Ovary (tissue), 9 donors: ENCODE measurements around the gene FEM1C. TPM values are rescaled to one million over a fixed set of nuclear protein-coding genes. Genes with fewer than 3 reads are reported as not detected.

Experiments
- DNase-seq, 5 donors: peaks; one replicate each; pipeline ENCODE4 v3.0.0-alpha.2; 2019 to 2020
- H3K27ac ChIP-seq, 2 donors: fragments of 200-600 bp; one replicate each; pipeline versions ENCODE4 v1.5.1 to v1.8.0; 2019 to 2022
- H3K27me3 ChIP-seq: fragments of 200-600 bp; one replicate; pipeline ENCODE4 v1.8.0; 2022
- H3K36me3 ChIP-seq: fragments of 200-600 bp; sonication (generic); one replicate; pipeline ENCODE4 v1.5.1; 2019
- H3K4me1 ChIP-seq: one replicate; pipeline ENCODE4 v1.8.1; 2013; ENCODE audit warnings: mild to moderate bottlenecking, moderate library complexity; ENCODE audit not compliant: insufficient read depth
- H3K4me3 ChIP-seq: fragments of 200-600 bp; sonication (generic); one replicate; pipeline ENCODE4 v1.5.1; 2017
- H3K9me3 ChIP-seq, 2 donors: fragments of 200-600 bp in 1 of 2; sonication (generic) in 1 of 2; one replicate each; pipeline versions ENCODE4 v1.5.1 to v1.8.1; 2013 to 2019; ENCODE audit warnings: mild to moderate bottlenecking in 1 of 2, moderate library complexity in 1 of 2
- EP300 ChIP-seq: sonication (generic); formaldehyde crosslinking; IDR thresholded peaks from one replicate; pipeline ENCODE4 v1.6.1; 2017; ENCODE audit warnings: antibody characterized with exemption
- POLR2A ChIP-seq: fragments of 450-650 bp; IDR thresholded peaks from one replicate; pipeline ENCODE4 v1.6.1; 2017; ENCODE audit warnings: antibody characterized with exemption, mild to moderate bottlenecking, moderate library complexity
- WGBS, 3 donors: extraction: QIAGEN DNeasy Blood & Tissue Kit in 1 of 3; methylation state at CpG; one replicate each; pipeline versions ENCODE4 v1.1.5 to v1.1.7; 2013 to 2017; 5-methylcytosine and 5-hydroxymethylcytosine counted together
- intact Hi-C, 4 donors: fragments of 100-400 bp; cut with DNase I; formaldehyde crosslinking; loops; one replicate each; pipeline versions ENCODE4 v1.11.0 to v1.15.1; 2022 to 2023
- polyA plus RNA-seq, 2 donors: library from polyadenylated mRNA; stranded (reverse); fragments of 200-250 nt in 1 of 2; fragments of 350-450 nt in 1 of 2; fragmentation: Illumina TruSeq in 1 of 2; extraction: RNeasy Lipid Tissue Mini Kit (QIAGEN cat#74804) in 1 of 2; gene quantifications; one replicate each; pipeline ENCODE4 v1.2.3, GENCODE V29; 2013 to 2014
- total RNA-seq, 7 donors: library from RNA; depleted of rRNA in 2 of 7; stranded (reverse); fragments of >200 nt in 2 of 7; fragmentation: NEBNext Ultra II Directional in 3 of 7; extraction: Animal tissue kit (Norgen Biotek cat#: 25700) in 3 of 7; gene quantifications; one replicate each; pipeline versions ENCODE4 v1.1.0 to v1.2.4, GENCODE V29; 2016 to 2023
- TF ChIP-seq, protein P1 (sequence below), 3 donors: fragments of 450-650 bp in 2 of 3; fragments of 200-600 bp in 1 of 3; IDR thresholded peaks; one replicate each; pipeline versions ENCODE4 v1.5.1 to v1.8.0; 2016 to 2022; ENCODE audit warnings: antibody characterized with exemption in 3 of 3, mild to moderate bottlenecking in 1 of 3
- donor health status: DM: no; HTN: no; CAD: no; lungs with moderate emphysema.
- donor health status: DM: no; HTN: no; CAD: no.
- donor health status: Bipolar disorder and iron deficiency.
- donor health status: DM: yes; HTN: yes; CAD: no.
- donor health status: DM: no; HTN: no; CAD: no.
- donor health status: DM: yes; HTN: yes; CAD: no.

Gene FEM1C
- total and polyA plus RNA-seq, 9 donors, result 6.5 to 16.6 (median 14.5) TPM

DNA sequence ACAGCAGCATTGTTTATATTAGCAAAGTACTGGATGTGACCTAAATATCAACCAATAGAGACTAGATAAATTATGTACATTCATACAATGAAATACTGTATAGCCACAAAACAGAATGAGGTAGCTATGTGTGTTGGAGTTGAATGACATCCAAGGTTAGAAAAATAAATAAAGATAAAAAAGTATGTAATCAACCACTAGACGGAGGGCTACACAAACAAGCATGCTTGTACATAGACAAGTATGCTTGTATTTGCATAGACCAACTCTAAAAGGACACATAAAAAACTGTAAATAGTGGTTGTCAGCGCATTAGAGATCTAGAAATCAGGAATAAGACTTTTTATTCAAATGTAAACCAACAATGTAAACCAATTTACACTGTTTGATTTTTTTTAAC, 3.0 kb downstream of the FEM1C start:
- intact Hi-C loops, result no loop called here
- H3K4me1 ChIP-seq, result peaks cover 8% of the 10 kb centered on the region
- H3K27ac ChIP-seq, result no peak overlapping the region
- 18 to 20% (median 19%) methylated on average over 2 of the region's 2 CpGs for WGBS, 3 donors
- no peaks in the 10 kb centered on the region for H3K9me3 ChIP-seq
- DNase-seq, result no peak
- H3K4me3 ChIP-seq, result peak overlapping the region; percentile 90
- H3K36me3 ChIP-seq, result no peaks in the 10 kb centered on the region
- TF ChIP-seq POLR2A, result no peak
- TF ChIP-seq, protein P1, sequence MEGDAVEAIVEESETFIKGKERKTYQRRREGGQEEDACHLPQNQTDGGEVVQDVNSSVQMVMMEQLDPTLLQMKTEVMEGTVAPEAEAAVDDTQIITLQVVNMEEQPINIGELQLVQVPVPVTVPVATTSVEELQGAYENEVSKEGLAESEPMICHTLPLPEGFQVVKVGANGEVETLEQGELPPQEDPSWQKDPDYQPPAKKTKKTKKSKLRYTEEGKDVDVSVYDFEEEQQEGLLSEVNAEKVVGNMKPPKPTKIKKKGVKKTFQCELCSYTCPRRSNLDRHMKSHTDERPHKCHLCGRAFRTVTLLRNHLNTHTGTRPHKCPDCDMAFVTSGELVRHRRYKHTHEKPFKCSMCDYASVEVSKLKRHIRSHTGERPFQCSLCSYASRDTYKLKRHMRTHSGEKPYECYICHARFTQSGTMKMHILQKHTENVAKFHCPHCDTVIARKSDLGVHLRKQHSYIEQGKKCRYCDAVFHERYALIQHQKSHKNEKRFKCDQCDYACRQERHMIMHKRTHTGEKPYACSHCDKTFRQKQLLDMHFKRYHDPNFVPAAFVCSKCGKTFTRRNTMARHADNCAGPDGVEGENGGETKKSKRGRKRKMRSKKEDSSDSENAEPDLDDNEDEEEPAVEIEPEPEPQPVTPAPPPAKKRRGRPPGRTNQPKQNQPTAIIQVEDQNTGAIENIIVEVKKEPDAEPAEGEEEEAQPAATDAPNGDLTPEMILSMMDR (IDR thresholded peaks at IDR 0.05), result no peak
- no peak for TF ChIP-seq EP300
- H3K27me3 ChIP-seq, result no peaks in the 10 kb centered on the region

DNA sequence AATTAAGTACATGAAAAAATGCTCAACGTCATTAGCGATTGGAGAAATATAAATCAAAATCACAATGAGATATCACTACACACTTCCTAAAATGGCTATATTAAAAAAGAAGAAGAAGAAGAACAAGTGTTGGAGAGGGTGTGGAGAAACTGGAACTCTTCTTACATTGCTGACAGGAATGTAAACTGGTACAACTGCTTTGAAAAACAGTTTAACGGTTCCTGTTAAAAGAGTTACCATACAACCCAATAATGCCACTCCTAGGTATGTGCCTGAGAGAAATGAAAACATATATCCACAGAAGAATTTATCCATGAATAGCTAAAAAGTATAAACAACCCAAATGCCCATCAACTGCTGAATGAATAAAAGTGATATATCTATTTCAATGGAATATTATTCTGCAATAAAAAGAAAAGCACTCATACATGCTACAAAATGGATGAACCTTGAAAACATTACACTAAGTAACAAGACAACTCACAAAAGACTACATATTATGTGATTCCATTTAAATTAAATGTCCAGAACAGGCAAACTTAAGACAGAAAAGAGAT, 9.0 kb downstream of the FEM1C start:
- TF ChIP-seq, protein P1 (IDR thresholded peaks at IDR 0.05), result no peak
- TF ChIP-seq EP300, result no peak
- TF ChIP-seq POLR2A, result no peak
- intact Hi-C loops, result no loop called here

DNA sequence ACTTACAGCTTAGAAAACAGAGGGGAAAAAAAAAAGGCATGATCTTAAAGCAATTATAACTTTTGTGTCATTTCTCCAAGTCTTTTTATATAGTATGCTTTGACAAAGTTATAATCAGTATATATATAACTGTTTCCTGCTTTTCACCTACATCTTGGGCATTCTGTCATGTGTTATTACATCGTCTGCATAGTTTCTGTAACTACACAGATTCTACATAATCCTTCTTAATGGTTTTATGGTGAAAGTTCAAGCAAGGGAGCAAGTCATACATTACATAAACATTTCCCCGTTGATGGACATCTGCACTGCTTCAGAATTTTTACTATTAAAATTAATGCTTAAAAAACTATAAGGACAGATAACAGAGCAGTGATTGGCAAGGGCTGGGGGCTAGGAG, 12.1 kb downstream of the FEM1C start:
- 66 to 72% (median 71%) methylated on average over 2 of the region's 2 CpGs for WGBS, 3 donors
- Histone ChIP-seq H3K9me3 (no peaks in the 10 kb centered on the region), H3K27ac (no peak overlapping the region), H3K4me1 (peaks cover 4% of the 10 kb centered on the region), H3K4me3 (no peak overlapping the region), H3K27me3 (no peaks in the 10 kb centered on the region), H3K36me3 (no peaks in the 10 kb centered on the region)
- no peak for DNase-seq
- intact Hi-C loops, result no loop called here
- TF ChIP-seq EP300 (no peak), POLR2A (no peak)
- TF ChIP-seq, protein P1 (IDR thresholded peaks at IDR 0.05), result no peak

More for the DNA sequence above, 9.0 kb downstream of the FEM1C start:
- WGBS, 3 donors, result 82 to 91% (median 89%) methylated on average over 3 of the region's 3 CpGs
- Histone ChIP-seq H3K36me3 (no peaks in the 10 kb centered on the region), H3K4me1 (peaks cover 6% of the 10 kb centered on the region), H3K9me3 (no peaks in the 10 kb centered on the region), H3K27ac (no peak overlapping the region), H3K27me3 (no peaks in the 10 kb centered on the region), H3K4me3 (no peak overlapping the region)
- no peak for DNase-seq

DNA sequence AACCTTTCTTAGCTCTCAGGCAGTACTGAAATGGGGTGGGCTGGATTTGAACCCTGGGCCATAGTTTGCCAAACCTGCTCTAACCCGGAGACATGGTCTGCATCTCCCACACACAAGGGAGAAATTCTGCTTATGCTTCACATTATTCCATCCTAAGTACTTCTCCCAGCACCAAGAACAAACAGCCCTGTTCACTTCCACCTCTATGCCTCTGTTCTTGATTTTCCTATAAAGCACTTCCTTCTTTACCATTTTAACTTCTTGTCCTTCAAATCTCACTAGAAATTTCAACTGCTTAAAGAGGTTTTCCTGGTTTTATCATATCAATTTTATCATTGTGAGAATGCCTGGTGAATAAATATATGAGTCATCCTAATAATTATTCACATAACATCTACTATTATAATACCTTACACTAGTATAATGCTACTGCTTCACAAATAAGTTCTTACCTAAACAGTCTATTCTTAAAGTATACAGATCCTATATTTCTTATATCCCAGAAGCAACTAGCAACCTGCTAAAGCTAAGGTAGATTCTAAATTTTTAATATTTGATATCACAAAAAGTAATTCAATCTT, 12.7 kb downstream of the FEM1C start:
- H3K4me1 ChIP-seq, result peaks cover 3% of the 10 kb centered on the region
- H3K27me3 ChIP-seq, result no peaks in the 10 kb centered on the region
- no peak overlapping the region for H3K4me3 ChIP-seq
- intact Hi-C loops, result no loop called here
- H3K27ac ChIP-seq, result no peak overlapping the region
- 74 to 82% (median 80%) methylated on average over 1 of the region's 1 CpG for WGBS, 3 donors
- TF ChIP-seq, protein P1 (IDR thresholded peaks at IDR 0.05), result no peak
- no peak for TF ChIP-seq EP300
- no peak for TF ChIP-seq POLR2A
- DNase-seq, result no peak
- H3K9me3 ChIP-seq, result no peaks in the 10 kb centered on the region
- no peaks in the 10 kb centered on the region for H3K36me3 ChIP-seq
